Parathyroid adenoma (tissue), 2 donors: Measurements from ENCODE around the gene MAP6.

Source experiments
- H2AFZ ChIP-seq: fragments of 300-600 bp; sonication (generic); one replicate; pipeline ENCODE4 v1.7.0; 2017; ENCODE audit warnings: antibody characterized with exemption, mild to moderate bottlenecking
- H3K27ac ChIP-seq: fragments of 300-600 bp; sonication (generic); one replicate; pipeline ENCODE4 v1.7.0; 2017
- H3K27me3 ChIP-seq: fragments of 300-600 bp; sonication (generic); one replicate; pipeline ENCODE4 v1.7.0; 2017; ENCODE audit warnings: low read length; ENCODE audit not compliant: control insufficient read depth, insufficient read depth
- H3K36me3 ChIP-seq: fragments of 300-600 bp; sonication (generic); one replicate; pipeline ENCODE4 v1.7.0; 2017; ENCODE audit warnings: low read length; ENCODE audit not compliant: control insufficient read depth, insufficient read depth
- H3K4me1 ChIP-seq: fragments of 300-600 bp; sonication (generic); one replicate; pipeline ENCODE4 v1.7.0; 2017; ENCODE audit warnings: control low read depth
- H3K4me2 ChIP-seq: fragments of 300-600 bp; sonication (generic); one replicate; pipeline ENCODE4 v1.7.0; 2017; ENCODE audit warnings: low read length
- H3K4me3 ChIP-seq: fragments of 300-600 bp; sonication (generic); one replicate; pipeline ENCODE4 v1.7.0; 2017; ENCODE audit warnings: low read depth, low read length
- H3K79me2 ChIP-seq: fragments of 300-600 bp; sonication (generic); one replicate; pipeline ENCODE4 v1.7.0; 2017; ENCODE audit warnings: control low read depth
- H3K9ac ChIP-seq: fragments of 300-600 bp; sonication (generic); one replicate; pipeline ENCODE4 v1.7.0; 2017; ENCODE audit warnings: mild to moderate bottlenecking
- H3K9me3 ChIP-seq: fragments of 300-600 bp; sonication (generic); one replicate; pipeline ENCODE4 v1.7.0; 2017; ENCODE audit warnings: low read length; ENCODE audit not compliant: control insufficient read depth
- CTCF ChIP-seq: fragments of 300-600 bp; sonication (generic); IDR thresholded peaks from one replicate; pipeline ENCODE4 v1.7.0; 2017; ENCODE audit warnings: antibody characterized with exemption, mild to moderate bottlenecking
- donor health status: primary hyperparathyroidism.

Gene MAP6

DNA sequence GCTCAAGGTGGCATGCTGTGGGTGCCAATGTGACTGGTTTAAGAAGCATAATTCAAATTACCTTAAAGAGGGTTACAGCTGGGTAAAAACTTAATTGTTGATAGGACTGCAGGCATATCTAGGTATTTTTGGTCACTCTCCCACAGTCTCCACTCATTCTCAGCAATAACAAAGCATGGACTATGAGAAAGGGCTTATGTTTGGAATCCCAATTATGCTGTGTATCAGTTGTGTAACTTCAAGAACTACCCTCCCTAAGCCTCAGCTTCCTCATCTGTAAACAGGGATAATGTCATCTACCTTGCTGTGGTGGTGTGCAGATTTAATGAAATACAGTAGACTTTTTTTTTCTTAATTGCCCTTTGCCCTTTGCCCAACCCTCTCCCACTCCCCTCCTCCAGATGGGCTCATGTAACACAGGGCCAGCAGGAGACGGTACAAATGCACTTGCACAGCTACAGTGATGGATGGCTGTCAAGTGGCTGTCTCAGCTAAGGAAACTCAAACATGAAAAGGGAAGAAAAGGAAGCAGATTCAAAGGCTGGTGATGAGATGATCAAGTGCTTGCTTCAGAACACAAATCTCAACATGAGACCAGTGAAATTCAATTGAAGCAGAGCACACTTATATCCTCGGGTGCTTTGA lies 37.6 kb downstream of the MAP6 start:
- H2AFZ ChIP-seq, result no peak overlapping the region
- no peaks in the 10 kb centered on the region for H3K27me3 ChIP-seq
- no peak overlapping the region for H3K27ac ChIP-seq
- no peaks in the 10 kb centered on the region for H3K4me1 ChIP-seq
- H3K4me2 ChIP-seq, result no peak overlapping the region
- TF ChIP-seq CTCF, result no peak
- H3K4me3 ChIP-seq, result no peak overlapping the region
- no peaks in the 10 kb centered on the region for H3K9me3 ChIP-seq
- H3K36me3 ChIP-seq, result no peaks in the 10 kb centered on the region
- H3K79me2 ChIP-seq, result no peaks in the 10 kb centered on the region
- no peak overlapping the region for H3K9ac ChIP-seq

DNA sequence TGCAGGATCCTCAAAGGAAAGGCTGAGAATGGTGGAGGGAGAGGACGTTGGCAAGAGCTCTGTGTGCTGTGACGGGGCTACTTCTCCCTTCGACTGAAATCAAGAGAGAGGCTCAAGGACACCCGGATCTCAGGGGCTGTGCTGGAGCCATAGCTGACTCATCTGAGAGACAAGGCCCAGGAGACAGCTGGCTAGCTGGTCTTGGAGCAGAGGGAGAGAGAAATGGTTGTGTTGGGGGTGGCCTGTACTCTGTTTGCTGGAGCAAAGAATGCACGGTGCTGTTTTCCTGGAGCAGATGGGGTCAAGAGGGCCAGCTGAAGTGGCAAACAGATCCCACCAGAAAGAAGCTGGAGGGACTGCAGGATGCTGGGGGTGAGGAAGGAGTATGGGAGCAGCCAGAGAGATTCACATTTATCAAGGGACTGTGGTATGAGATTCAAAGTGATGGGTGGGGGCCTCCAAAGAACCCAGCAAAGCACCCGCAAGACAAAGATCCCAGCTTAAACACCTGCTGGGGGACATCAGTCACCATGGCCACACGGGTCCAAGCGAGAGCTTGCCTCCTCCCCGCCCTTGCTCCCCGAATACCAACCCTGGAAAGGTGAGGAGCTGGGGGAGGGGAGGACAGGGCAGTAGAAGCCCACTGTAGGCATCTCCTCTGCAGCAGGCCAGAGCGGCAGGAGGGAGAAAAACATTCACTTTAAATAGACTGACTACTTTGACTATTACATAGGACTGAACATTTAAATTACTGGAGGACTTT lies 40.8 kb downstream of the MAP6 start:
- no peaks in the 10 kb centered on the region for H3K79me2 ChIP-seq
- no peak overlapping the region for H3K4me2 ChIP-seq
- H3K9ac ChIP-seq, result no peak overlapping the region
- no peaks in the 10 kb centered on the region for H3K4me1 ChIP-seq
- no peaks in the 10 kb centered on the region for H3K36me3 ChIP-seq
- no peak overlapping the region for H3K27ac ChIP-seq
- H3K9me3 ChIP-seq, result no peaks in the 10 kb centered on the region
- no peak for TF ChIP-seq CTCF
- H2AFZ ChIP-seq, result no peak overlapping the region
- no peaks in the 10 kb centered on the region for H3K27me3 ChIP-seq
- no peak overlapping the region for H3K4me3 ChIP-seq

GRCh38 chr11:75626889-75627529 lies 41.8 kb downstream of the MAP6 start:
- Histone ChIP-seq H3K4me2 (no peak overlapping the region), H3K27ac (no peak overlapping the region)

DNA sequence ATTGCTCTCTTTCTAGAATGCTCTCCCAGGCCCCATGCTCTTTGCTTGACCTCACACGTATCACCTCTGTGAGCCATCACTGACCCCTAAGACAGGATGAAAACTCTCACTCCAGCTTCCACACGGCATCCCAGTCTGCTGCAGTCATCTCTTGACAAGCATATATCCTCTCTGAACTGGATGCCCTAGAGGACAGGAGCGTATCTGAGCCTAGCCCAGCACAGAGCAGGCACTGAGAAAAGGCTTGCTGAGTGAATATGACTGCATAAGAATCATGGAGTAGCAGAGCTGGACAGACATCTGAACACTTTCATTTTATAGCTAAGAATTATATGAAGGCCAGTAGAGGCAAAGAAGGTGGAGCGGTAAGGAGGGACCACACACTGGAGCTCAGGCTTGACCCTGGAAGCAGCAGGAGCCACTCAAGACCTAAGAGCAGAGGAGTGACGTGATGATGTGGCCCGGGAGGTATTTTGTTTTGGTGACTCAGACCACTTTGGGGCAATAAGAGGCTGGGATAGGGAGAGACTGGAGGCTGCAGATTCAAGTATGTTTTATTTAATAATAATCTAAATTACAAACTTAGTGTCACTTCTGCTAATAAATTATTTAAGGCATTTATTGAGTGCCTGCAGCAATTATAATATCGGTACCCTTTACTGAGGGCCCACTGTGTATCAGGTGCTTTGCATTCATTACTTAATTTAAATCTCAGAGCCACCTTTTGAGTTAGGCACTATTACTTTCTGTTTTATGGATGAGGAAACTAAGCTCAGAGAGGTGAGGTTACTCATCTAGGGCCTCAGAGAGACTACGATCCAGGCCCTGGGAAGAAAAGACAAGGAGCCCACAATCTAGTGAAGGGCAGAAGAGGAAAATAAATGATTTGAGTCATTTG lies 42.6 kb downstream of the MAP6 start:
- no peaks in the 10 kb centered on the region for H3K36me3 ChIP-seq
- no peak overlapping the region for H3K4me2 ChIP-seq
- H3K79me2 ChIP-seq, result no peaks in the 10 kb centered on the region
- no peak overlapping the region for H3K4me3 ChIP-seq
- no peak overlapping the region for H3K27ac ChIP-seq
- no peak overlapping the region for H3K9ac ChIP-seq
- H3K4me1 ChIP-seq, result no peaks in the 10 kb centered on the region
- TF ChIP-seq CTCF, result no peak
- H3K27me3 ChIP-seq, result no peaks in the 10 kb centered on the region
- H3K9me3 ChIP-seq, result no peaks in the 10 kb centered on the region
- H2AFZ ChIP-seq, result no peak overlapping the region

More at GRCh38 chr11:75626889-75627529, 41.8 kb downstream of the MAP6 start:
- Histone ChIP-seq H3K4me1 (no peaks in the 10 kb centered on the region), H3K79me2 (no peaks in the 10 kb centered on the region), H3K36me3 (no peaks in the 10 kb centered on the region), H3K9ac (no peak overlapping the region), H3K9me3 (no peaks in the 10 kb centered on the region), H3K27me3 (no peaks in the 10 kb centered on the region), H2AFZ (no peak overlapping the region), H3K4me3 (no peak overlapping the region)
- TF ChIP-seq CTCF, result no peak
